A549 (cell line): Measurements from ENCODE around the gene LBH. TPM values are rescaled to one million over a fixed set of nuclear protein-coding genes. Genes with fewer than 3 reads are reported as not detected.

Experiments used
- ATOH8 ChIP-seq: fragments of 250-450 bp; sonication (Bioruptor Pico); IDR thresholded peaks from 2 replicates; pipeline ENCODE4 v1.5.0; 2020; ENCODE audit warnings: low read depth, mild to moderate bottlenecking, moderate library complexity
- BCL3 ChIP-seq: fragments of >200 bp; sonication (Bioruptor Twin); formaldehyde crosslinking; IDR thresholded peaks from 3 replicates; pipeline ENCODE4 v1.6.1; 2016
- CBX2 ChIP-seq: fragments of 200-600 bp; sonication (generic); IDR thresholded peaks from 2 replicates; pipeline ENCODE4 v1.6.1; 2016; ENCODE audit warnings: low read depth, mild to moderate bottlenecking, borderline replicate concordance
- CEBPB ChIP-seq, 2 experiments: fragments of >200 bp in 1 of 2; sonication (Bioruptor Twin) in 1 of 2; formaldehyde crosslinking in 1 of 2; IDR thresholded peaks; 2 replicates each; pipeline ENCODE4 v1.6.1; 2012 to 2016
- E2F6 ChIP-seq: IDR thresholded peaks from 2 replicates; pipeline ENCODE4 v1.6.1; 2012; ENCODE audit warnings: low read depth, borderline replicate concordance
- EP300 ChIP-seq, 2 experiments: fragments of >200 bp; sonication (Bioruptor Twin); formaldehyde crosslinking; IDR thresholded peaks; 2 replicates in 1 of 2; 3 replicates in 1 of 2; pipeline ENCODE4 v1.6.1; 2016 to 2017
- FOSL2 ChIP-seq, 2 experiments: fragments of 450-650 bp in 1 of 2; fragments of >200 bp in 1 of 2; sonication (Bioruptor Twin) in 1 of 2; formaldehyde crosslinking; IDR thresholded peaks; 2 replicates each; pipeline versions ENCODE4 v1.5.0 to v1.6.1; 2016 to 2020; ENCODE audit warnings: mild to moderate bottlenecking in 1 of 2, moderate library complexity in 1 of 2
- FOXS1 ChIP-seq: fragments of 250-450 bp; sonication (Bioruptor Pico); IDR thresholded peaks from 2 replicates; pipeline ENCODE4 v1.5.0; 2020; ENCODE audit warnings: mild to moderate bottlenecking, moderate library complexity
- GATA3 ChIP-seq: IDR thresholded peaks from 2 replicates; pipeline ENCODE4 v1.6.1; 2012; ENCODE audit warnings: borderline replicate concordance
- HDAC2 ChIP-seq: fragments of 200-600 bp; sonication (generic); IDR thresholded peaks from 2 replicates; pipeline ENCODE4 v1.6.1; 2016
- HES2 ChIP-seq: fragments of >200 bp; sonication (Bioruptor Twin); formaldehyde crosslinking; IDR thresholded peaks from 2 replicates; pipeline ENCODE4 v1.6.1; 2016
- KDM1A ChIP-seq: fragments of 200-600 bp; sonication (generic); IDR thresholded peaks from 2 replicates; pipeline ENCODE4 v1.6.1; 2016; ENCODE audit warnings: low read depth, mild to moderate bottlenecking
- MYC ChIP-seq: IDR thresholded peaks from 2 replicates; pipeline ENCODE4 v1.6.1; 2012; ENCODE audit warnings: mild to moderate bottlenecking, inconsistent platforms, low read length, improper control_type of control experiment, borderline replicate concordance
- NFE2L2 ChIP-seq: fragments of 150-350 bp; conservative IDR thresholded peaks from 2 replicates; pipeline ENCODE4 v1.6.1; 2014; ENCODE audit warnings: low read length
- NPAS2 ChIP-seq: fragments of 250-450 bp; sonication (Bioruptor Pico); IDR thresholded peaks from 2 replicates; pipeline ENCODE4 v1.8.0; 2022; ENCODE audit warnings: mild to moderate bottlenecking, moderate library complexity, borderline replicate concordance
- NR3C1 ChIP-seq: fragments of >200 bp; sonication (Bioruptor Twin); formaldehyde crosslinking; IDR thresholded peaks from 3 replicates; pipeline ENCODE4 v1.6.1; 2017
- POLR2A ChIP-seq: IDR thresholded peaks from 2 replicates; pipeline ENCODE4 v1.6.1; 2012; ENCODE audit warnings: mild to moderate bottlenecking, low read length
- POLR2AphosphoS2 ChIP-seq: conservative IDR thresholded peaks from 2 replicates; pipeline ENCODE4 v1.6.1; 2012; ENCODE audit warnings: low read length, improper control_type of control experiment, inconsistent platforms
- REST ChIP-seq: fragments of 200-600 bp; sonication (generic); IDR thresholded peaks from 2 replicates; pipeline ENCODE4 v1.6.1; 2016; ENCODE audit warnings: antibody characterized with exemption, mild to moderate bottlenecking, moderate library complexity
- RFX5 ChIP-seq: fragments of 450-650 bp; IDR thresholded peaks from 2 replicates; pipeline ENCODE4 v1.7.1; 2014; ENCODE audit warnings: antibody characterized with exemption, mild to moderate bottlenecking, moderate library complexity
- TFCP2L1 ChIP-seq: fragments of 250-450 bp; sonication (Bioruptor Pico); IDR thresholded peaks from 2 replicates; pipeline ENCODE4 v1.5.0; 2021; ENCODE audit warnings: mild to moderate bottlenecking
- ZNF302 ChIP-seq: fragments of 250-450 bp; sonication (Bioruptor Pico); IDR thresholded peaks from 2 replicates; pipeline ENCODE4 v1.9.0; 2021; ENCODE audit warnings: inconsistent platforms, mild to moderate bottlenecking, moderate library complexity
- polyA plus RNA-seq, 4 experiments: library from polyadenylated mRNA; depleted of rRNA in 3 of 4; stranded (reverse); fragments of >200 nt; fragmentation: RNase III in 1 of 4; extraction: RNeasy Plus Mini Kit Qiagen cat#74134 plus additional on column Dnase treatment in 1 of 4; gene quantifications; 2 replicates in 3 of 4; 3 replicates in 1 of 4; pipeline ENCODE4 v1.2.3, GENCODE V29; 2011 to 2017

Gene LBH
- polyA plus RNA-seq, 2 of the 4 experiments (the other 2 are of a cell fraction), result 163 to 216 TPM

- TF ChIP-seq REST (no peak), MYC (no peak), FOXS1 (CRISPR knock-in tag) (no peak), ZNF302 (CRISPR knock-in tag) (no peak), TFCP2L1 (CRISPR knock-in tag) (no peak), E2F6 (no peak), ATOH8 (CRISPR knock-in tag) (no peak; the same call in 1 of the 2 replicates), EP300 (IDR thresholded peaks at IDR 0.05) (peak; percentile 34 to 77; a peak in 3 of 5 replicates), CEBPB (IDR thresholded peaks at IDR 0.05) (peak in 1 of 2 experiments; percentile 68; a peak in 1 of 4 replicates), NR3C1 (no peak), NFE2L2 (no peak; the same call in 1 of the 2 replicates), KDM1A (no peak), BCL3 (no peak), POLR2AphosphoS2 (no peak), HES2 (no peak), RFX5 (no peak), CBX2 (no peak), GATA3 (peak; percentile 83; the same call in 1 of the 2 replicates), NPAS2 (CRISPR knock-in tag) (no peak), FOSL2 (IDR thresholded peaks at IDR 0.05) (peak; percentile 58; the same call in 1 of the 2 replicates), FOSL2 (CRISPR knock-in tag; IDR thresholded peaks at IDR 0.05) (peak; percentile 92), POLR2A (no peak), HDAC2 (no peak)
- TF ChIP-seq, all 56 proteins: peak for 15
Measured at GRCh38 chr2:30272761-30273573, 41.6 kb downstream of the LBH start (continued).
